ENCODE data around the gene PYGM.

PYGM gene

DNA sequence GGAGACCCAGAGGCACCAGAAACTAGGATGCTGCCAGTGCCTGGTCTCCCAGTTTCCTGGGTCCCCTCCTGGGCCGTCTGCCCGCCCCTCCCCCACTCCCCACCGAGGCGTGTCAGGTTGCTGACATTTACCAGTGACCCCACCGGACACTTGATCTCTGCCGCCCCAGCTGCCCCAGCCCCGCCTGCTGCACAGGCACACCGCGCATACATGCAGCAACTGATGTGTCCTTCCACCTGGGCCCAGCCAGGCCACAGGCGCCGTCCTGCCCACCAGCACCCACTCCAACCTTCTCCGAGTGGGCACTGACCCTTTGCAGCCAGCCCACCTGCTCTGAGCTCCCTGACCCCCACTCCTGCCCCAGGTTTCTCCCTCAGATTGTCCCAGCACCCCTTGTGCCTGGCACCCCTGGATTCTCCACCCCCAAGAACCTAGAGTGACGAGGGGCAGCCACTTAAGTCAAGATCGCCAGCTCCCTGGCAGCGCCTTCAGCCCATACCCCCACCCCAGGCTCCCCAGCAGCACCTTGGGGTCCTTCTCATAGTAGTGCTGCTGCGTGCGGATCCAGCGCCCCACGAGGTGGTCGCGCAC lies 548 bp downstream of the PYGM start:
- no peak overlapping the region for H3K4me3 ChIP-seq (ENCODE audit: extremely low read depth, insufficient read depth, low read length, poor library complexity, severe bottlenecking)
- no peaks in the 10 kb centered on the region for H3K9me3 ChIP-seq (ENCODE audit: control insufficient read depth, low read length)
- peaks cover 24% of the 10 kb centered on the region for H3K36me3 ChIP-seq (ENCODE audit: control insufficient read depth, insufficient read depth, low read length)
- H3K4me1 ChIP-seq (ENCODE audit: control insufficient read depth, insufficient read depth, low read length, poor library complexity, severe bottlenecking) = peaks cover 34% of the 10 kb centered on the region
- 80 to 86% methylated on average over 12 to 21 of the region's 21 CpGs for WGBS, 2 experiments (ENCODE audit: insufficient coverage in 2 of 2)
- H3K27ac ChIP-seq (ENCODE audit: low read depth, low read length, severe bottlenecking) = peak overlapping the region; percentile 57

GRCh38 chr11:64758330-64759079 lies 1.3 kb downstream of the PYGM start:
- H3K27ac ChIP-seq (ENCODE audit: low read depth, low read length, severe bottlenecking) = no peak overlapping the region
- 95 to 98% methylated on average over 7 to 14 of the region's 15 CpGs for WGBS, 2 experiments (ENCODE audit: insufficient coverage in 2 of 2)
- H3K36me3 ChIP-seq (ENCODE audit: control insufficient read depth, insufficient read depth, low read length) = peaks cover 17% of the 10 kb centered on the region
- H3K4me1 ChIP-seq (ENCODE audit: control insufficient read depth, insufficient read depth, low read length, poor library complexity, severe bottlenecking) = peaks cover 27% of the 10 kb centered on the region
- H3K4me3 ChIP-seq (ENCODE audit: extremely low read depth, insufficient read depth, low read length, poor library complexity, severe bottlenecking) = no peak overlapping the region
- no peaks in the 10 kb centered on the region for H3K9me3 ChIP-seq (ENCODE audit: control insufficient read depth, low read length)

GRCh38 chr11:64757549-64758329 lies 2.0 kb downstream of the PYGM start:
- Histone ChIP-seq H3K4me1 (ENCODE audit: control insufficient read depth, insufficient read depth, low read length, poor library complexity, severe bottlenecking) (peaks cover 20% of the 10 kb centered on the region), H3K27ac (ENCODE audit: low read depth, low read length, severe bottlenecking) (no peak overlapping the region), H3K4me3 (ENCODE audit: extremely low read depth, insufficient read depth, low read length, poor library complexity, severe bottlenecking) (no peak overlapping the region), H3K36me3 (ENCODE audit: control insufficient read depth, insufficient read depth, low read length) (peaks cover 9% of the 10 kb centered on the region), H3K9me3 (ENCODE audit: control insufficient read depth, low read length) (no peaks in the 10 kb centered on the region)
- WGBS, 2 experiments (ENCODE audit: insufficient coverage in 2 of 2) = 84 to 90% methylated on average over 14 of the region's 19 CpGs

DNA sequence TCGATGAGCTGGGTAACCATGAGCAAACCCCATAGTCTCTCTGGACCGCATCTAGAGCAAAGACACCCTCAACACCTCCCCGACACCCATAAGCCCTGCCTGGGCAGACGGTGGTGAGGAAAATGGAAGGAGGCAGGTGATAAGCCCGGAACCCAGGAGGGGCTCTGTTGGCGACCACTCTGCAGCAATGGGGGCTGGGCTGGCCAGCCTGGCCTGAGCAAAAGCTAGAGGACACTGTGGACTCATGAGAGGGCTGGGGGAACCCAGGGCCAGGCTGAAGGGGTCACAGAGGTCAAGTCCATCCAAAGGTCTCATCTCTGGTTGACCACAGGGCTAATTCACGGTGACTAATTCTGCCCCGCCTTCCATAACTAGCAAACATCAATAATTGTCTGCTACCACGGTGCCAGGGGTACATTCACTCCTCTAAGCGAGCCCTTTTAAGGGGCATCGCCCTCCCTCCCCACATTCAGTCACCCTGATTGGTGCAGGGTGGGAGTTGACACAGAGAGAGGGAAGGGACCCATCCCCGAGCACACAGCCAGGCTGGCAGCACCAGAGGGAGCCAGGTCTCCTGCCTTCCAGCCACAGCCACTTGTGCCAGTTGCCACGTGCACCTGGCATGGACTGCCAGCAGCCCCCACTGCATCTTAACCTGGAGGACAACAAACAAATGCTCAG lies 4.0 kb downstream of the PYGM start:
- H3K9me3 ChIP-seq (ENCODE audit: control insufficient read depth, low read length) = no peaks in the 10 kb centered on the region
- peaks cover 17% of the 10 kb centered on the region for H3K4me1 ChIP-seq (ENCODE audit: control insufficient read depth, insufficient read depth, low read length, poor library complexity, severe bottlenecking)
- H3K36me3 ChIP-seq (ENCODE audit: control insufficient read depth, insufficient read depth, low read length) = no peaks in the 10 kb centered on the region
- H3K4me3 ChIP-seq (ENCODE audit: extremely low read depth, insufficient read depth, low read length, poor library complexity, severe bottlenecking) = no peak overlapping the region
- WGBS, 2 experiments (ENCODE audit: insufficient coverage in 2 of 2) = 94 to 95% methylated on average over 7 to 12 of the region's 13 CpGs
- H3K27ac ChIP-seq (ENCODE audit: low read depth, low read length, severe bottlenecking) = no peak overlapping the region

- Histone ChIP-seq H3K4me3 (ENCODE audit: extremely low read depth, insufficient read depth, low read length, poor library complexity, severe bottlenecking) (no peak overlapping the region), H3K27ac (ENCODE audit: low read depth, low read length, severe bottlenecking) (no peak overlapping the region), H3K4me1 (ENCODE audit: control insufficient read depth, insufficient read depth, low read length, poor library complexity, severe bottlenecking) (peaks cover 11% of the 10 kb centered on the region), H3K9me3 (ENCODE audit: control insufficient read depth, low read length) (no peaks in the 10 kb centered on the region), H3K36me3 (ENCODE audit: control insufficient read depth, insufficient read depth, low read length) (no peaks in the 10 kb centered on the region)
- WGBS, 2 experiments (ENCODE audit: insufficient coverage in 2 of 2) = 91 to 94% methylated on average over 20 of the region's 21 CpGs
Measured at GRCh38 chr11:64754919-64755662, 4.7 kb downstream of the PYGM start.

DNA sequence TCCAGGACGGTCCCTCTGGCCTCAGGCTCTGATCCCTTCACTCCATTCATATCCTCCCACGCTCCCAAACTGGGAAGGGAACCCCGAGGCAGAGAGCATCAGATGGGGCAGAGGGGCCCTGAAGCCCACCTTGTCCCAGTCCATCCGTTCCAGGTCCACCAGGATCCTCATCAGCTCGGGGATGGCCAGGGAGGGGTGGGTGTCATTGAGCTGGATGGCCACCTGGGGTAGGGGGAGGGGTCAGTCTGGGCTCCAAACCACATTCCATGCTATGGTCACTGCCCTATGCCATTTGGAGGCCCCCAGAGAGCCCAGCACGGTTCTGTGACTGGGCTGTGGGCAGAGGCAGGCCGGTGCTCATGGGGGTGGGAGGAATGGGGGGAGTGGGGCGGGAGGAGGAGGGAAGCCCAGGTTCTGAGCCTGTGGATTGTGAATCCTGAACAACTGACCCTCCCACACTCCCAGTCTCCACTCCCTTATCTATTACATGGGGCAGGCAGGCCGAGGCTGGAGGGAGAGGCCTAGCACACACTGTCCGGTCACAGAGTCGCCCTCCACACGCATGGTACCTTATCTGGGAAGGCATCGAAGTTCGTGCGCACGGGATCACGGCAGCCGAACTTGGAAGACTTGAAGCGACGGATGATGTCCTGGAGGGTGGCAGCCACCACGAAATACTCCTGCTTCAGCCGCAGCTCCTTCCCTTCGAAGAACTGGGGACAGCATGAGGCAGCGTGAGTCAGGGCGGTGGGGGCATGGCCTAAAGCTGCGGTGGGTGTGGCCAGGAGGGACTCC lies 5.5 kb downstream of the PYGM start:
- Histone ChIP-seq H3K36me3 (ENCODE audit: control insufficient read depth, insufficient read depth, low read length) (no peaks in the 10 kb centered on the region), H3K9me3 (ENCODE audit: control insufficient read depth, low read length) (no peaks in the 10 kb centered on the region), H3K4me1 (ENCODE audit: control insufficient read depth, insufficient read depth, low read length, poor library complexity, severe bottlenecking) (peaks cover 4% of the 10 kb centered on the region), H3K27ac (ENCODE audit: low read depth, low read length, severe bottlenecking) (no peak overlapping the region), H3K4me3 (ENCODE audit: extremely low read depth, insufficient read depth, low read length, poor library complexity, severe bottlenecking) (no peak overlapping the region)
- whole genome bisulfite sequencing, 2 experiments (ENCODE audit: insufficient coverage in 2 of 2) = 85 to 89% methylated on average over 20 to 21 of the region's 26 CpGs

- H3K36me3 ChIP-seq (ENCODE audit: control insufficient read depth, insufficient read depth, low read length) = no peaks in the 10 kb centered on the region
- no peak overlapping the region for H3K27ac ChIP-seq (ENCODE audit: low read depth, low read length, severe bottlenecking)
- no peaks in the 10 kb centered on the region for H3K9me3 ChIP-seq (ENCODE audit: control insufficient read depth, low read length)
- H3K4me1 ChIP-seq (ENCODE audit: control insufficient read depth, insufficient read depth, low read length, poor library complexity, severe bottlenecking) = no peaks in the 10 kb centered on the region
- 96% methylated on average over 26 to 36 of the region's 43 CpGs for WGBS, 2 experiments (ENCODE audit: insufficient coverage in 2 of 2)
- H3K4me3 ChIP-seq (ENCODE audit: extremely low read depth, insufficient read depth, low read length, poor library complexity, severe bottlenecking) = no peak overlapping the region
Measured at GRCh38 chr11:64753380-64754123, 6.2 kb downstream of the PYGM start.

DNA sequence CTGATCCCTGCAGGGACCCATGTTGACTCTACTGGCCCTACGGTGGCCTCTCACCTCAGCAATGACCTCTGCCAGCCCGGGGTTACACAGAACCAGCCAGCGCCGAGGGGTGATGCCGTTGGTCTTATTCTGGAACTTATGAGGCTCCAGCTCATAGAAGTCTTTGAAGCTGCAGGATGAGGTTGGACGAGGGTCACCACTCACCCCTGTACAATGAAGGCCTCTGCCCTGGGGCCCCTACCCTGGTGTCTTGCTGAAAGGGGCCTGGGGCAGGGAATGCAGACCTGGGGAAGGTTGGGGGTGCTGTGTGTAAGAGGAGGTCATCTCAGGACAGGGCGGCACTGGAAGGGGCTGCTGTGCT lies 6.8 kb downstream of the PYGM start:
- H3K4me1 ChIP-seq (ENCODE audit: control insufficient read depth, insufficient read depth, low read length, poor library complexity, severe bottlenecking) = no peaks in the 10 kb centered on the region
- H3K27ac ChIP-seq (ENCODE audit: low read depth, low read length, severe bottlenecking) = no peak overlapping the region
- WGBS, 2 experiments (ENCODE audit: insufficient coverage in 2 of 2) = 90 to 97% methylated on average over 6 to 7 of the region's 7 CpGs
- H3K9me3 ChIP-seq (ENCODE audit: control insufficient read depth, low read length) = no peaks in the 10 kb centered on the region
- no peaks in the 10 kb centered on the region for H3K36me3 ChIP-seq (ENCODE audit: control insufficient read depth, insufficient read depth, low read length)
- H3K4me3 ChIP-seq (ENCODE audit: extremely low read depth, insufficient read depth, low read length, poor library complexity, severe bottlenecking) = no peak overlapping the region

GRCh38 chr11:64752175-64752970 lies 7.4 kb downstream of the PYGM start:
- Histone ChIP-seq H3K27ac (ENCODE audit: low read depth, low read length, severe bottlenecking) (no peak overlapping the region), H3K4me1 (ENCODE audit: control insufficient read depth, insufficient read depth, low read length, poor library complexity, severe bottlenecking) (no peaks in the 10 kb centered on the region), H3K9me3 (ENCODE audit: control insufficient read depth, low read length) (no peaks in the 10 kb centered on the region), H3K36me3 (ENCODE audit: control insufficient read depth, insufficient read depth, low read length) (no peaks in the 10 kb centered on the region), H3K4me3 (ENCODE audit: extremely low read depth, insufficient read depth, low read length, poor library complexity, severe bottlenecking) (no peak overlapping the region)
- WGBS, 2 experiments (ENCODE audit: insufficient coverage in 2 of 2) = 93 to 96% methylated on average over 14 of the region's 14 CpGs

Measured in mesodermal cell (in vitro differentiated cells).